Cardiac fibroblast (primary cell): ENCODE measurements around the gene NEDD4L.
A peak's percentile ranks its signal among the peaks of the same experiment; 100 is the strongest.

Experiments
- DNase-seq, 2 donors: peaks; one replicate each; pipeline versions ENCODE4 v3.0.0 to v3.0.0-alpha.2; 2010; ENCODE audit warnings: low read depth in 2 of 2
- H3K4me3 ChIP-seq, 2 donors: replicated peaks in 1 of 2; 1 replicate in 1 of 2; 2 replicates in 1 of 2; pipeline ENCODE4 v1.5.1; 2011; ENCODE audit warnings: low read depth in 2 of 2, low read length in 2 of 2, mild to moderate bottlenecking in 2 of 2, moderate library complexity in 1 of 2
- CTCF ChIP-seq: IDR thresholded peaks from one replicate; pipeline ENCODE4 v1.5.1; 2011; ENCODE audit warnings: low read depth, mild to moderate bottlenecking, low read length, inconsistent platforms

NEDD4L gene

GRCh38 chr18:58335821-58336220, 291.8 kb downstream of the NEDD4L start:
- H3K4me3 ChIP-seq = no peak overlapping the region
- DNase-seq = no peak
- peak; percentile 24 for TF ChIP-seq CTCF

- no peak overlapping the region for H3K4me3 ChIP-seq
- DNase-seq = no peak
- TF ChIP-seq CTCF = no peak
Measured at GRCh38 chr18:58336605-58337004, 292.6 kb downstream of the NEDD4L start.

GRCh38 chr18:58337285-58337684, 293.3 kb downstream of the NEDD4L start:
- no peak overlapping the region for H3K4me3 ChIP-seq
- no peak for DNase-seq
- TF ChIP-seq CTCF = no peak

GRCh38 chr18:58337686-58338085, 293.7 kb downstream of the NEDD4L start:
- DNase-seq = peak in 1 of 2 donors; percentile 39
- no peak overlapping the region for H3K4me3 ChIP-seq
- TF ChIP-seq CTCF = no peak

- no peak for TF ChIP-seq CTCF
- no peak overlapping the region for H3K4me3 ChIP-seq
- no peak for DNase-seq
Measured at GRCh38 chr18:58338141-58338540, 294.1 kb downstream of the NEDD4L start.

- no peak overlapping the region for H3K4me3 ChIP-seq
- peak in 1 of 2 donors; percentile 44 for DNase-seq
- TF ChIP-seq CTCF = no peak
Measured at GRCh38 chr18:58338961-58339592, 295.1 kb downstream of the NEDD4L start.

GRCh38 chr18:58339890-58340289, 295.9 kb downstream of the NEDD4L start:
- no peak for DNase-seq
- TF ChIP-seq CTCF = no peak
- H3K4me3 ChIP-seq = no peak overlapping the region
